HG02852 (cell line): ENCODE measurements around the gene PAXX.

ENCODE experiments used
- ATAC-seq: cut with Tn5 transposase; IDR thresholded peaks from one replicate; pipeline ENCODE4 v1.9.1; 2021; ENCODE audit warnings: mild to moderate bottlenecking, moderate library complexity; ENCODE audit not compliant: unreplicated experiment

Gene PAXX

DNA sequence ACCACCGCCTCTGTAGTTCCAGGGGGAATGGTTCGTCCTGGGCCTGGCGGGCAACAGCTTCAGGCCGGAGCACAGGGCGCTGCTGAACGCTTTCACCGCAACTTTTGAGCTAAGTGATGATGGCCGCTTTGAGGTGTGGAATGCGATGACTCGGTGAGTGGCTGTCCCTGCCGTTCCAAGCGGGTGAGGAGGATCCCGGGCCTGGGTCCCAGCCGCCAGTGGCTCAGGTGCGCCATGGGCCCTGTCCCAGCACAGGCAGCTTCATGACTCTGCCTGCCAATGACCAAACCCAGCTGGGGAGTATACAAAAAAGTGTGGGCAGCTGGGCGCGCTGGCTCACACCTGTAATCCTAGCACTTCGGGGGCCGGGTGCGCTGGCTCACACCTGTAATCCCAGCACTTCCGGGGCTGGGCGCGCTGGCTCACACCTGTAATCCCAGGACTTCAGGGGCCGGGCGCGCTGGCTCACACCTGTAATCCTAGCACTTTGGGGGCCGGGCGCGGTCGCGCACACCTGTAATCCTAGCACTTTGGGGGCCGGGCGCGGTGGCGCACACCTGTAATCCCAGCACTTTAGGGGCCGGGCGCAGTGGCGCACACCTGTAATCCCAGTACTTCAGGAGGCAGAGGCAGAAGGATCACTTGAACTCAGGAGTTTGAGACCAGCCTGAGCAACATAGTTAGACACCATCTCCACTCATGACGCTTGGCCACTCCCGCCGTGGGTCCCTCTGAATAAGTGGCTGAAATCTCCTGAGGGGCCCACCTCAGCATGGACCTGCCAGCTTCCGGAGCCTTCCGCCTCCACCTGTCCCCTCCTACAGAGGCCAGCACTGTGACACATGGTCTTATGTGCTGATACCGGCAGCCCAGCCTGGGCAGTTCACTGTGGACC, 39.1 kb upstream of the PAXX start:
- ATAC-seq = no peak

DNA sequence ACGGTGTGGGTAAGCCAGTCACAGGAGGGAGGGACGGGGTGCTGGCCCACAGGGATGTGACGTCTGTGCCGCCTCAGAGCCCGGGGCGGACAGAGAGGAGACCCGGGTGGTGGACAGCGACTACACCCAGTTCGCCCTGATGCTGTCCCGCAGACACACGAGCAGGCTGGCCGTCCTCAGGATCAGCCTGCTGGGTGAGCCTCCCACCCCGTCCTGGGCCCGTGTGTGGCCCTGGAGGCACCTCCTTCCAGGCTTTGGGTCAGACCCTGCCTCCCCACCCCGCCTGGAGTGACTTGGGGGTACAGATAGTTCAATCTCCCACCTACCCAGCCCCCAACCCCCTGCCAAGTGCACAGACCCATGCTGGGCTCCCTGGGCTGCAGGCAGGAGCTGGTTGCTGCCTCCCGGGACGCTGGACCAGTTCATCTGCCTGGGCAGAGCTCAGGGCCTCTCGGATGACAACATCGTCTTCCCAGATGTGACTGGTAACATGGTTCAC, 38.4 kb upstream of the PAXX start:
- no peak for ATAC-seq

GRCh38 chr9:136954270-136955083, 37.7 kb upstream of the PAXX start:
- no peak for ATAC-seq

- ATAC-seq = no peak
Measured at GRCh38 chr9:136955202-136955942, 36.9 kb upstream of the PAXX start.

DNA sequence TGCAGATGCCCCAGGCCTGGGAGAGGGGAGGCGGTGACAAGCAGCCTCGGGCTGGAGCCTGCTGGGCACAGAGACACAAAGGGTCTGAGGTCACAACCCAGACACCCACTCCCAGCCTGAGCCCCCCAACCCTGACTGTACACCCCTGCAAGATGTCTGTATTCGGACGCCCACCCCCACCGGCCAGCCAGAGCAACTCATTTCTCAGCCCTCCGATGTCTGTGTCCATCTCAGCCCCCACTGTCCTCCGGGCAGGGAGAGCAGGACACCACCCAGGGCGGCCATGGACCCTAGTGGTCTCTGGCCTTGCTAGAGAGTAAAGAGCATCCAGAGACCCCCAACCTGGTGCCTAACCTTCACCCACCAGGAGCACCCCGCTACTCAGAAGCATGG, 36.3 kb upstream of the PAXX start:
- no peak for ATAC-seq

DNA sequence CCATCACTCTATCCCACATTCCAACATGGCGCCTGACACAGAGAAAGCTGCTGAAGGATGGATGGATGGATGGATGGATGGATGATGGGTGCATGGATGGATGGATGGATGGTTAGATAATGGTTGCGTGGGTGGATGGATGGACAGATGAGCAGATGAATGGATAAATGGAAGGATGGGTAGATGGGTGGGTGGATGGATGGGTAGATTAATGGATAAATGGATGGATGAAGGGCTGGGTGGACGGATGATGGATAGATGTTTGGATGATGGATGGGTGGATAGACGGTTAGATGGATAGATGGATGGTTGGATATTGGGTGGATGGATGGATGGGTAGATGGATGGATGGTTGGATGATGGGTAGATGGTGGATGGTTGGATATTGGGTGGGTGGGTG, 35.6 kb upstream of the PAXX start:
- ATAC-seq = no peak

DNA sequence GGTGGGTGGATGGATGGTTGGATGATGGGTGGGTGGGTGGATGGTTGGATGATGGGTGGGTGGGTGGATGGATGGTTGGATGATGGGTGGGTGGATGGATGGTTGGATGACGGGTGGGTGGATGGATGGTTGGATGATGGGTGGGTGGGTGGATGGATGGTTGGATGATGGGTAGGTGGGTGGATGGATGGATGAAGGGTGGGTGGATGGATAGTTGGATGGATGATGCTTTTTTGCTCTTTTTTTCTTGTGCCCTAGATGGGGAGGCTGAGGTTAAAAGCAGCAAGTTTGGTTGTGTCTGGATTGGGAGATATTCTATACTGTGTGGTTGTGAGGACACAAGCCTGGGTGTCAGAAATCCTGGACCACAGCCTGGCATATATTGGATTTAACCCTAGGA, 34.8 kb upstream of the PAXX start:
- ATAC-seq = no peak

- ATAC-seq = no peak
Measured at GRCh38 chr9:136957901-136958300, 34.3 kb upstream of the PAXX start.

- ATAC-seq = no peak
Measured at GRCh38 chr9:136958473-136958872, 33.7 kb upstream of the PAXX start.

DNA sequence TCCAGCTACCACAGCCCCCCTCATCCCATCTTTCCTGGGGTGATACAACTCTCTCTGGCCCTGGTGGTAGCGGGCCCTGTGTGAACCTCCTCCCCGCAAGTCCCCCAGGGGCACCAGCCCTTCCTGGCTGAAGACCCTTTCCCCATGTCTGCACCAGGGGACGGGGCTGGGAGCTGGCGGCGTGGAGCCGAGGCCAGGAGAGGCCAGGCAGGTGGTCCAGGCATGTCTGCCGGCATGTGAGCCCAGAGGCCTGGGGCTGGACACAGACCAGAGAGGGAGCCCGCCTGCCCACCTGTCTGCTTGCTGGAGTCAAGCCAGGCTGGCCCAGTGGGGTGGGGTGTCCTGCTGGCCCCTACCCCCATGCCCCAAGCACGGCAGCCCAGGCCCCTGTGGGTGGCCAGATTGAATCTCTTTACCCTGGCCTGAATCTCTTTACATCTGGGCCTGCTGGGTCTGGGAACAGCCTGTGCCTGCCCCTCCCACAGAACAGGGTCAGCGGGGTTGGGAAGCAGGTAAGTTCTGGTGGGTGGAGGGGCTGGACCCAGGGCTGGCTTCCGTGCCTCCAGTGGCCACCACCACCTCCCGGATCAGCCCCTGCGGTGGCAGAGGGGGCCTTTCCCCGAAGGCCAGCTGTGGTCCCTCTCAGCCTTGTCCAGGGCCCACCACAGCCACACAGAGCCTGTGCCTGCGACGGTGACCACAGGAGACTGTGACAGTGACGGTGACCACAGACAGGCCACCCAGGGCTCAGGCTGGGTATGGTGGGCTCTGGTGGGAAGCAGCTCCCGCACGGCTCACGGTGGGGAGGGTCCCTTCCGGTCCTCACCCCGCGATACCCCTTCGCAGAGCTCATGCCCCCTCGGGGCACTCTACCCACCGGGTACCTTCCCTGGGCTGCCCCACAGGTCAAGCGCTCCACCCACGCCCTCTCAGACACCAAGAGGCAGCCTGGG, 33.0 kb upstream of the PAXX start:
- no peak for ATAC-seq

- ATAC-seq = no peak
Measured at GRCh38 chr9:136960212-136960937, 31.8 kb upstream of the PAXX start.

GRCh38 chr9:136960938-136961275, 31.3 kb upstream of the PAXX start:
- ATAC-seq = no peak

- ATAC-seq = no peak
Measured at GRCh38 chr9:136961279-136962065, 30.8 kb upstream of the PAXX start.

DNA sequence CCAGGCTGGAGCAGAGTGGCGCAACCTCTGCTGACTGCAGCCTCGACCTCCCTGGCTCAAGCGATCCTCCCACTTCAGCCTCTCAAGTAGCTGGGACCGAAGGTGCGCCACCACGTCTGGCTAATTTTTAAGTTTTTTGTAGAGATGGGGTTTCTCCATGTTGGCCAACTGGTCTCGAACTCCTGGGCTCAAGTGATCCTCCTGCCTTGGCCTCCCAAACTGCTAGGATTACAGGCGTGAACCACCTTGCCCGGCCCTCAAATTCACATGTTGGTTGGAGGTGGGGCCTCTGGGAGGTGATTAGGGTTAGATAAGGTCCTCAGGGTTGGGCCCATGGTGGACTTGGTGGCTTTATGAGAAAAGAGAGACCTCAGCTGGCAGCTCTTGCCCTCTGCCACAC, 30.1 kb upstream of the PAXX start:
- ATAC-seq = no peak

GRCh38 chr9:136962701-136963248, 29.4 kb upstream of the PAXX start:
- no peak for ATAC-seq

DNA sequence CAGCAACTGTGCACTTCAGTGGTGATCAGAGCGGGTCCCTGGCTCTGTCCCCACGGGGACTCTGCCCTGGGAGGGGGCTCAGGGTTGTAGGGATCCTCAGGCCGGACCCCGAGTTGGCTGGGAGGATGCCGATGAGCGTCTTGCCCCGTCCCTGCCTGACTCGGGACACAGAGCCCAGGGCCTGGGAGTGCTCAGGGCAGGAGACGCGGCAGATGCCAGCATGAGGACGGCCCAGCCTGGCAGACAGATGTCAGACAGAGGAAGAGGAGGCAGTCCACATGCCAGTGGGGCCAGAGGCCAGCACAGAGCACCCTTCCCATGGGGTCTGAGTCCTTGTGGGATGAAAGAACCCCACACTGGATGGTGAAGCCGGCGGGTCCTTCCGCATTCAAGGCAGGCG, 28.9 kb upstream of the PAXX start:
- no peak for ATAC-seq

DNA sequence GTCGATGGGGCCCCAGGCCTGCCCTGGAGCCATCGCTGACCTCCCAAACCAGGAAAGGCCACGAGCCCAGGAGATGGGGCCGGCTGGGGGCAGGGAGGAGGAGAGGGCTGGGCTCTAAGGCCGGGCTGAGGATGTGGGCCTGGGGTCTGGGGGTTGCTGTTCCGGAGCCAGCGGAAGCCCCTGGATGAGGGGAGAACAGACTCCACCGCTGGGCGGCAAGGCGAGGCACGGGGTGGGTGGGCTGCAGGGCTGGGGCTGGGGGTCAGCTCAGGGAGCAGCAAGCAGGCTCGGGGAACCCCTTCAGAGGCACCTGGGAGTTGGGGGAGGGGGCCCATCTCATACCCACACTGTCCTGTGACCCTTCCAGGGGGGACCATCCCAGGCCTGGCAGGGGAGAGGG, 28.5 kb upstream of the PAXX start:
- ATAC-seq = no peak

DNA sequence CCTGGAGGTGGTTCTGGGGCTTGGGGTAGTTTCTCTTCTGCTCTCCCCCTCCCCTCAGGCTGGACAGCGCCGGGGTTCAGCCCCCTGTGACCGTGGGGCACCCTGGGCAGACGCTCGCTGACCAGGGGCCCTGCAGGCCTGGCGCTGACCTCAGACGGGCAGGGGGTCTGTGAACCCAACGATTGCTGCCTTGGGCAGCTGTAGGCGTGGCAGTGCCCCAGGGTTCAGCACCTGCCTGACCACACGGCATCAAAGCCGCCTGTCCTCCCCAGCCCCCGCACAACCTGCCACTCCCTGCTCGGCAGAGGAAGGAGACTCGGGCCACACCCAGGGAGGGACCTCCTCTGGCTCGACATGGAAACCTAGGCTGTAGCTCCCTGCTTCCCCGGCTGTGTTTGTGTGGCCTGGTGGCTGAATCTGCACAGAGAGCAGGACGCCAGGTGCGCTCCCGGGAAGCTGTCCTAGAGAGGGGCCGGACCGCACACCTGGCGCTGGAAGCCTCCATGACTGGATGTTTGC, 28.0 kb upstream of the PAXX start:
- no peak for ATAC-seq
